ENCODE data around the gene VGLL3. TPM values are rescaled to one million over a fixed set of nuclear protein-coding genes. Genes with fewer than 3 reads are reported as not detected.

VGLL3 gene
- total RNA-seq, 4 donors from 2014 or later: 23.7 to 45.6 (median 30.5) TPM

DNA sequence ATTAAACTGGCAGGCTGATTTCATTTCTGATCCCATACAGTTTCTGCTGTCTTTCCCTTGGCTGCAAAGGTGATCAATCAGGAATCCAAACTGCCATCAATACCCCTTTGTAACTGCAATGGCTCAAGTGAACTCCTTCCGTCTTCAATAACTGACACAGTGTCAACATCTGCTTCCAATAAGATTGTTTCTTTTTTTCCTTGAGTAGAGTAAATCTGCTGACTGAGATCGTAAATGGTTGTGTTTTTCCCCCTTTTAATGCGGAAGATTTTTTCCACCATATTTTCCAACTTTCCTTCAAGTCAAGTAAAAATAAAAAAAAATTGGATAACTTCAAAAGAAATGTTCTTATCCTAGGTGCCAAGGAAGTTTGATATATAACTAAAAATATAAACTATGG, 48.7 kb downstream of the VGLL3 start:
- Histone ChIP-seq H3K9me3 (no peaks in the 10 kb centered on the region), H3K27me3 (no peaks in the 10 kb centered on the region), H3K4me1 (peaks cover 0 to 5% (median 2%) of the 10 kb centered on the region in 4 donors), H3K36me3 (peaks cover 0 to 6% (median 0%) of the 10 kb centered on the region in 4 donors), H3K27ac (replicated peaks in 1 of 4) (no peak overlapping the region), H3K4me3 (no peak overlapping the region)
- TF ChIP-seq, protein P1, sequence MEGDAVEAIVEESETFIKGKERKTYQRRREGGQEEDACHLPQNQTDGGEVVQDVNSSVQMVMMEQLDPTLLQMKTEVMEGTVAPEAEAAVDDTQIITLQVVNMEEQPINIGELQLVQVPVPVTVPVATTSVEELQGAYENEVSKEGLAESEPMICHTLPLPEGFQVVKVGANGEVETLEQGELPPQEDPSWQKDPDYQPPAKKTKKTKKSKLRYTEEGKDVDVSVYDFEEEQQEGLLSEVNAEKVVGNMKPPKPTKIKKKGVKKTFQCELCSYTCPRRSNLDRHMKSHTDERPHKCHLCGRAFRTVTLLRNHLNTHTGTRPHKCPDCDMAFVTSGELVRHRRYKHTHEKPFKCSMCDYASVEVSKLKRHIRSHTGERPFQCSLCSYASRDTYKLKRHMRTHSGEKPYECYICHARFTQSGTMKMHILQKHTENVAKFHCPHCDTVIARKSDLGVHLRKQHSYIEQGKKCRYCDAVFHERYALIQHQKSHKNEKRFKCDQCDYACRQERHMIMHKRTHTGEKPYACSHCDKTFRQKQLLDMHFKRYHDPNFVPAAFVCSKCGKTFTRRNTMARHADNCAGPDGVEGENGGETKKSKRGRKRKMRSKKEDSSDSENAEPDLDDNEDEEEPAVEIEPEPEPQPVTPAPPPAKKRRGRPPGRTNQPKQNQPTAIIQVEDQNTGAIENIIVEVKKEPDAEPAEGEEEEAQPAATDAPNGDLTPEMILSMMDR (IDR thresholded peaks at IDR 0.05): no peak
- TF ChIP-seq EP300 (IDR thresholded peaks at IDR 0.05): no peak
- TF ChIP-seq POLR2A (IDR thresholded peaks at IDR 0.05; ENCODE audit: low read depth): no peak
- TF ChIP-seq POLR2AphosphoS5 (IDR thresholded peaks at IDR 0.05): no peak
- WGBS: 76% methylated on average over 3 of the region's 3 CpGs
- intact Hi-C loops (cut with DNase I): no loop called here
- DNase-seq (ENCODE audit: extremely low spot score): no peak

DNA sequence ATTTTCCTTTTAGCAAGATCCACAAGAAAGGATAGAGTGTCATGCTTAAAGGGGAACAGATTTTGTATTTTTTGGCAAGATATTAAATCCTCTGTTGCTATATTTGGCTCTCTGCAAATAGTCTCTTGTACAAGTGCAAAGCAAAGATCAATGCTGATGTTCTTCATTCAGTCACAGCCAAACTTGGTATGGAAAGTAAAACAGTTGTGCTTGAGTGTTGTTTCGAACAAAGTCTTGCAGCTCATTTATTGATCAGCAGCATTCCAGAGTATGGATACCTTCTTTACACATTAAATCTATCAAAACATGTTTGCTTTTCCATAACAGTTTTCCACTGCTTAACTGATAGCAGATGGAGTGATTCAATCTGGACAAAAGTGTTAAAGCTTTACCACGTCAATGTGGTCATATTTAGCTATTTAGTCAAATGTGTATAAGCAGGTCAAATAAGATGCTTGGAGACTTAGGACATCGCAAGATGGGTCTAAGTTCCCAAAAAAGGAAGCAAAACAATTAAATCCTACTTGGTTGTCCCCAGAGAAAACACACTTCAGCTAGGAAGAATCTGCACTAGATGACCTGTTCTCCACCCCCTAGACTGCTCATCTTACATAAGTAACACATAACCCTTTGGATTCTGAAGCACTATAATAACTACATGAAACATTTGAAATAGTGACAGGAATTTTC, 52.4 kb downstream of the VGLL3 start:
- DNase-seq (ENCODE audit: extremely low spot score): no peak
- Histone ChIP-seq H3K9me3 (no peaks in the 10 kb centered on the region), H3K27ac (replicated peaks in 1 of 4) (no peak overlapping the region), H3K4me3 (no peak overlapping the region), H3K4me1 (peaks cover 0 to 5% (median 2%) of the 10 kb centered on the region in 4 donors), H3K36me3 (no peaks in the 10 kb centered on the region), H3K27me3 (no peaks in the 10 kb centered on the region)
- 56% methylated on average over 3 of the region's 3 CpGs for WGBS
- TF ChIP-seq POLR2AphosphoS5 (IDR thresholded peaks at IDR 0.05): no peak
- TF ChIP-seq, protein P1 (IDR thresholded peaks at IDR 0.05): no peak
- no peak for TF ChIP-seq EP300 (IDR thresholded peaks at IDR 0.05)
- intact Hi-C loops (cut with DNase I): no loop called here

DNA sequence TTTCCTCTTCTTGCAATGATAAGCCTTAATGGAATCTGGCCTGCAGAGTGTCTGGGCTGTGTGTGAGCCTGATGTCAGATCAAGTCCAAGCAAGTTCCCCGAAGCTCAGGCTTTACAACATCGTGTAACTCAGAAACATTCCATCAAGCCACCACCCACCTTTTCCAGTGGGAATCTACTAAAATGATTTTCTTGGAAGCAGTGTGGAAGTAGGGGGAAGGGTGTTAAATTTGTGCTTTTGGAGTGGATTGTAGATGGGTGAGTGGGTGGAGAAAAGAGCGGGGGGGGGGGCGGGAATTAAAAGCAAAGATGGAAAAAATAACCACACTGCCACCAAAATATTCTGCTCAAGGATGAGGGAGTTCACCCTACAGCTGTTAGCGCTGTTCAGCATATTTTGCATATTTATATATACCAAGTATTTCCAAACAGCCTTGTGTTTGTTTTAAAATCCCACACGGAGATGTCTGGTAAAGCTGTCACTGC, 53.6 kb downstream of the VGLL3 start:
- no peak overlapping the region for H3K4me3 ChIP-seq
- H3K36me3 ChIP-seq: no peaks in the 10 kb centered on the region
- 36% methylated on average over 6 of the region's 6 CpGs for WGBS
- H3K27ac ChIP-seq (replicated peaks in 1 of 4): peak overlapping the region in 1 of 4 donors; percentile 24
- TF ChIP-seq POLR2AphosphoS5 (IDR thresholded peaks at IDR 0.05): peak; percentile 8 to 38
- TF ChIP-seq EP300 (IDR thresholded peaks at IDR 0.05): no peak
- DNase-seq (ENCODE audit: extremely low spot score): no peak
- H3K27me3 ChIP-seq: no peaks in the 10 kb centered on the region
- peaks cover 0 to 5% (median 2%) of the 10 kb centered on the region in 4 donors for H3K4me1 ChIP-seq
- intact Hi-C loops (cut with DNase I): no loop called here
- H3K9me3 ChIP-seq: no peaks in the 10 kb centered on the region

DNA sequence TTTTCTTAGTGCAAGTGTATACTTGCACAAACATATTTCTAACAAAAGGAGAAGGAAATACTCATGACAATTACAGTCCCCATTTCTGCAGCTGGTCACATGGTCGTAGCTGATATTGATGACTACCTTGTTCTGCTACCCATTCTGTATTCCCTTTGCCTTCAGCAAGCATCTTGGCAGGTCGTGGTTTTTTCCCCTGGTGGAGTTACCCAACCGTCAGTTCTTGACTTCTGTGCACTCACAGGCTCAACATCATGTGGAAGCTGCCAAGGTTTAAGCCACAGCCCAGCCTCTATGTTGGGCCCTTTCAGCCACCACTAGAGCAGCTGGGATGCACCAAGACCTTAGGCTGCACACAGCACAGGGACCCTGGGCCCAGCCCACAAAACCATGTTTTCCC, 56.1 kb downstream of the VGLL3 start:
- intact Hi-C loops (cut with DNase I): no loop called here
- H3K36me3 ChIP-seq: no peaks in the 10 kb centered on the region
- peaks cover 0 to 5% (median 2%) of the 10 kb centered on the region in 4 donors for H3K4me1 ChIP-seq
- H3K27ac ChIP-seq (replicated peaks in 1 of 4): no peak overlapping the region
- TF ChIP-seq, protein P1 (IDR thresholded peaks at IDR 0.05): no peak
- TF ChIP-seq EP300 (IDR thresholded peaks at IDR 0.05) (no peak), POLR2AphosphoS5 (IDR thresholded peaks at IDR 0.05) (no peak), POLR2A (IDR thresholded peaks at IDR 0.05; ENCODE audit: low read depth) (no peak)
- no peak overlapping the region for H3K4me3 ChIP-seq
- WGBS: 69% methylated on average over 3 of the region's 3 CpGs
- DNase-seq (ENCODE audit: extremely low spot score): no peak
- H3K27me3 ChIP-seq: no peaks in the 10 kb centered on the region
- H3K9me3 ChIP-seq: no peaks in the 10 kb centered on the region

DNA sequence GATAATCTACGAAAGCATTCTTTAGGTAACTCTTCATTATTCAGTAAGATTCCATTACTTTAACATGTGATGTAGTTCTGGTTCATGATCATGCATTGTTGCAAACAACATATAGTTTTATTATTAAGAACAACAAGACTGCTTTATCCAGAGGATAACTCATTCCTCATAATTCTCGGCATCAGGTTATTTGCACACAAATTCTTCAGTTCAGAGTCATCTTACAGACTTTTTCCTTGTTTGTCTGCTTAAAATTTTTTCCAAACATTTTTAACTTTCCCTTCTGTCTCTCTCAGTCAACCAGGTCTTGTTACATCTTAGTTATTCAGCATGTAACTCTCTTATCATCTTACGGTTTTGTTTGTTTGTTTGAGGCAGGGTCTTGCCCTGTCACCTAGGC, 60.1 kb downstream of the VGLL3 start:
- Histone ChIP-seq H3K27me3 (no peaks in the 10 kb centered on the region), H3K27ac (replicated peaks in 1 of 4) (no peak overlapping the region), H3K4me1 (no peaks in the 10 kb centered on the region), H3K9me3 (no peaks in the 10 kb centered on the region), H3K4me3 (no peak overlapping the region), H3K36me3 (no peaks in the 10 kb centered on the region)
- TF ChIP-seq POLR2AphosphoS5 (IDR thresholded peaks at IDR 0.05): no peak
- no peak for DNase-seq (ENCODE audit: extremely low spot score)
- intact Hi-C loops (cut with DNase I): no loop called here
- 70% methylated on average over 3 of the region's 3 CpGs for WGBS

DNA sequence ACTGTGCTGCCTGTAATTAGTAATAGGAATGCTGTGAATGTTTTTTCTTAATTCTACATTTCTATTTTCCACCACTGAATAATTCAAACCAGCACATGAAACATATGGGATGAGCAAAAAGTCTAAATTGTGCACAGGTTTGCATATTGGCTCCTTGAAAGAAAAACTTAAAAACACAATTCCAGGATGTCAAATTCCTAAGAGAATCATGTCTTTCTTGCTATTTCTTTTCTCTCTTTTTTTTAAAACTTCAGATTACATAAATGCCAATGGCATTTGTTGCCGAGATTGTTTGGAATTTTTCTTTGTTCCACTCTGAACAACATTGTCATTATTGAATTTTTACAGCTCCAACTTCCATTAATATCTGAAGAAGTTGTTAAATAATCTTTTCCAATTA, 60.8 kb downstream of the VGLL3 start:
- intact Hi-C loops (cut with DNase I): no loop called here
- WGBS: 29% methylated on average over 1 of the region's 1 CpG

More for the DNA sequence above, 60.8 kb downstream of the VGLL3 start:
- no peak for DNase-seq (ENCODE audit: extremely low spot score)
- no peak overlapping the region for H3K27ac ChIP-seq (replicated peaks in 1 of 4)
- no peaks in the 10 kb centered on the region for H3K27me3 ChIP-seq
- no peak for TF ChIP-seq POLR2A (IDR thresholded peaks at IDR 0.05; ENCODE audit: low read depth)
- no peaks in the 10 kb centered on the region for H3K9me3 ChIP-seq
- H3K4me3 ChIP-seq: no peak overlapping the region
- H3K4me1 ChIP-seq: no peaks in the 10 kb centered on the region
- no peaks in the 10 kb centered on the region for H3K36me3 ChIP-seq
